IPS-NIHi11 (cell line): ENCODE data around the gene TRUB2.

Experiments
- DNase-seq: peaks from one replicate; pipeline ENCODE4 v3.0.0; 2012; ENCODE audit warnings: mixed read lengths, low spot score

The TRUB2 gene

GRCh38 chr9:128271112-128271511, 51.1 kb downstream of the TRUB2 start:
- DNase-seq: no peak

- no peak for DNase-seq
Observed at GRCh38 chr9:128266868-128267590, 55.2 kb downstream of the TRUB2 start.

GRCh38 chr9:128265348-128265847, 56.8 kb downstream of the TRUB2 start:
- no peak for DNase-seq

- DNase-seq: no peak
Observed at GRCh38 chr9:128262687-128263086, 59.6 kb downstream of the TRUB2 start.

GRCh38 chr9:128260340-128260739, 61.9 kb downstream of the TRUB2 start:
- DNase-seq: no peak

- no peak for DNase-seq
Observed at GRCh38 chr9:128259156-128259555, 63.1 kb downstream of the TRUB2 start.

GRCh38 chr9:128258326-128258725, 63.9 kb downstream of the TRUB2 start:
- DNase-seq: no peak

GRCh38 chr9:128257907-128258306, 64.3 kb downstream of the TRUB2 start:
- DNase-seq: no peak

- no peak for DNase-seq
Observed at GRCh38 chr9:128257086-128257825, 65.0 kb downstream of the TRUB2 start.
